ENCODE results near the gene SERPINH1. TPM values are rescaled to one million over a fixed set of nuclear protein-coding genes. Genes with fewer than 3 reads are reported as not detected.
A peak's percentile ranks its signal among the peaks of the same experiment; 100 is the strongest.

The SERPINH1 gene
- polyA plus RNA-seq, 3 donors = 1.6 to 4.6 (median 2.1) TPM

DNA sequence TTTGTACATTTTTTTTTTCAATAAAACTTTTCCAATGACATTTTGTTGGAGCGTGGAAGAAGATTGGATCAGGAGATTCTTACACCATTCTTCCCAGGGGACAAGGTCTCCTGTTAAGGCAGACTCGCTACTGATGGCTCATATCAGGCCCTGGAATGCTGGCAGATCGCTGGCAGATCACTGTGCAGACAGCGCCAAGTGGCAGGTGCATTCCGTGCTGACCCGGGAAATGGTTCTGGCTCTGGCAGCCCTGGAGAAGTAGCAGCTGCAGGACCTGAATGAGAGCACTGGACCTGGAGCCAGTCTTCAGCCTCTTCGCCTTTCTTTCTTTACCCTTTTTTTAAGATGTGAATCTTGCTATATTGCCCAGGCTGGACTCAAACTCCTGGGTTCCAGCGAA is 10.7 kb downstream of the SERPINH1 start:
- peaks cover 5 to 7% of the 10 kb centered on the region in 2 donors for H3K36me3 ChIP-seq (replicated peaks in 1 of 2; ENCODE audit: control insufficient read depth in 1 of 2, insufficient read depth in 2 of 2, low read length in 2 of 2)
- peaks cover 2 to 12% (median 6%) of the 10 kb centered on the region in 3 donors for H3K27me3 Mint-ChIP-seq (ENCODE audit: low read depth in 3 of 3)
- DNase-seq = no peak
- no peaks in the 10 kb centered on the region for H3K79me2 ChIP-seq (ENCODE audit: insufficient read depth, low read length)
- TF ChIP-seq, protein P1, sequence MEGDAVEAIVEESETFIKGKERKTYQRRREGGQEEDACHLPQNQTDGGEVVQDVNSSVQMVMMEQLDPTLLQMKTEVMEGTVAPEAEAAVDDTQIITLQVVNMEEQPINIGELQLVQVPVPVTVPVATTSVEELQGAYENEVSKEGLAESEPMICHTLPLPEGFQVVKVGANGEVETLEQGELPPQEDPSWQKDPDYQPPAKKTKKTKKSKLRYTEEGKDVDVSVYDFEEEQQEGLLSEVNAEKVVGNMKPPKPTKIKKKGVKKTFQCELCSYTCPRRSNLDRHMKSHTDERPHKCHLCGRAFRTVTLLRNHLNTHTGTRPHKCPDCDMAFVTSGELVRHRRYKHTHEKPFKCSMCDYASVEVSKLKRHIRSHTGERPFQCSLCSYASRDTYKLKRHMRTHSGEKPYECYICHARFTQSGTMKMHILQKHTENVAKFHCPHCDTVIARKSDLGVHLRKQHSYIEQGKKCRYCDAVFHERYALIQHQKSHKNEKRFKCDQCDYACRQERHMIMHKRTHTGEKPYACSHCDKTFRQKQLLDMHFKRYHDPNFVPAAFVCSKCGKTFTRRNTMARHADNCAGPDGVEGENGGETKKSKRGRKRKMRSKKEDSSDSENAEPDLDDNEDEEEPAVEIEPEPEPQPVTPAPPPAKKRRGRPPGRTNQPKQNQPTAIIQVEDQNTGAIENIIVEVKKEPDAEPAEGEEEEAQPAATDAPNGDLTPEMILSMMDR (IDR thresholded peaks at IDR 0.05) = no peak
- intact Hi-C loops (cut with micrococcal nuclease) = no loop called here
- peaks cover 13 to 17% of the 10 kb centered on the region in 2 donors for H3K4me1 ChIP-seq (ENCODE audit: control insufficient read depth in 1 of 2, insufficient read depth in 2 of 2, low read length in 2 of 2)
- 77% methylated on average over 7 of the region's 8 CpGs for WGBS (ENCODE audit: insufficient coverage)
- H3K4me3 Mint-ChIP-seq = no peak overlapping the region
- no peak overlapping the region for H3K4me3 ChIP-seq (replicated peaks in 1 of 3; ENCODE audit: low read depth in 2 of 3, low read length in 3 of 3)
- H3K36me3 Mint-ChIP-seq = peaks cover 5% of the 10 kb centered on the region in 2 donors
- no peak overlapping the region for H3K9ac ChIP-seq (ENCODE audit: insufficient read depth, low read length, poor library complexity, severe bottlenecking)
- no peak overlapping the region for H3K27ac ChIP-seq (ENCODE audit: low read depth in 1 of 2, low read length in 2 of 2)
- H3K9me3 ChIP-seq (replicated peaks in 1 of 2; ENCODE audit: control insufficient read depth in 1 of 2, insufficient read depth in 1 of 2, low read length in 2 of 2) = peaks cover 0 to 3% of the 10 kb centered on the region in 2 donors
- no peak overlapping the region for H3K4me2 ChIP-seq (replicated peaks; ENCODE audit: extremely low read depth, low read length, poor library complexity, severe bottlenecking)
- peaks cover 17% of the 10 kb centered on the region for H3K4me1 Mint-ChIP-seq
- H3K27me3 ChIP-seq (ENCODE audit: control insufficient read depth in 2 of 2, insufficient read depth in 2 of 2, low read length in 2 of 2) = no peaks in the 10 kb centered on the region
- H4K20me1 ChIP-seq (ENCODE audit: insufficient read depth, low read length) = no peaks in the 10 kb centered on the region
- H3K9me3 Mint-ChIP-seq = peaks cover 3 to 11% (median 5%) of the 10 kb centered on the region in 7 donors
- no peak overlapping the region for H2AFZ ChIP-seq (ENCODE audit: insufficient read depth, low read depth, low read length, poor library complexity, severe bottlenecking)
- no peak overlapping the region for H3K27ac Mint-ChIP-seq

DNA sequence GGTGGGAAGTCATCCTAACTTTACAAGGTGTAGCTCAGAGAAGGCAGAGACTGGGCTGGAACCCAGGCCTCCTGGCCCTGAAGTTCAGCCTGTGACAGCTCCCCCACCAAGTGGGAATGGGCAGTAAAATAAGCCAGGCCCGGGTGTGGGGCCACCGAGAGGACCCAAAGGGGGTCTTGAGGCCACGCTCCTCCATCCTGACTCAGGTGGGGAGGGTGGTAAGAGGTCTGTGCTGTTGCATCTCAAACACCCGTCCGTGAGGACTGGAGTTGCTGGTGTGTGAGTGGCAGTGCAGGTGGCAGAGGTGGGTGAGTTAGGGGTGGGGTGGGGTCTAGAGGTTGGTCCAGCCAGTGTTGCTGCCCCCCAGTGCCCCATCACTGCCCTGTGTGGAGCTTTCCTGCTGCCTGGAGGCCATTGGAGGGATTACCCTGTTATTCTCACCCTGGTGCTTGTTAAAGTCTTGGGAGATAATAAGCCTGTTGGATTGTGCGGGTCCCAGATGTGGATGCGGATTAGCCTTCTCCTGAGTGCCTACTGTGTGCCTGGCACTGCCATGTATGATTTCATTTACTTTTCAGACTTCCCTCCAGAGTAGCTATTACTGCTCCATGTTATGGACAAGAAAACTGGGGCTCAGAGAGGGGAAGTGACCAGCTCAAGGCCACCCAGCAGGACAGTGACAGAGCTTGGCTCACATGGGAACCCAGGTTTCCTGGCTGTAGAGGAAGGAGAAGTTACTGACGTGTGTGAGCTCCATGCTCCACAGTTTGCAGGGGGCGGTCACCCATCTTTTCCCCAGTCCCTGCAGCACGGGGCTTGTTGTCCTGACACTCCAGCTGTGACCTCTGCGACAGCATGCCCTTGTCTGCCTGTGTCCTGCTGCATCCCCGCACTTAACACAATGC is 12.9 kb downstream of the SERPINH1 start:
- H3K4me1 Mint-ChIP-seq = peaks cover 17% of the 10 kb centered on the region
- Histone ChIP-seq H3K4me1 (ENCODE audit: control insufficient read depth in 1 of 2, insufficient read depth in 2 of 2, low read length in 2 of 2) (peaks cover 13 to 17% of the 10 kb centered on the region in 2 donors), H3K4me2 (replicated peaks; ENCODE audit: extremely low read depth, low read length, poor library complexity, severe bottlenecking) (no peak overlapping the region), H3K27ac (ENCODE audit: low read depth in 1 of 2, low read length in 2 of 2) (no peak overlapping the region), H3K27me3 (ENCODE audit: control insufficient read depth in 2 of 2, insufficient read depth in 2 of 2, low read length in 2 of 2) (no peaks in the 10 kb centered on the region), H3K36me3 (replicated peaks in 1 of 2; ENCODE audit: control insufficient read depth in 1 of 2, insufficient read depth in 2 of 2, low read length in 2 of 2) (peaks cover 2 to 7% of the 10 kb centered on the region in 2 donors), H3K9me3 (replicated peaks in 1 of 2; ENCODE audit: control insufficient read depth in 1 of 2, insufficient read depth in 1 of 2, low read length in 2 of 2) (peaks cover 0 to 3% of the 10 kb centered on the region in 2 donors), H3K9ac (ENCODE audit: insufficient read depth, low read length, poor library complexity, severe bottlenecking) (no peak overlapping the region), H3K4me3 (replicated peaks in 1 of 3; ENCODE audit: low read depth in 2 of 3, low read length in 3 of 3) (no peak overlapping the region), H4K20me1 (ENCODE audit: insufficient read depth, low read length) (no peaks in the 10 kb centered on the region), H2AFZ (ENCODE audit: insufficient read depth, low read depth, low read length, poor library complexity, severe bottlenecking) (no peak overlapping the region), H3K79me2 (ENCODE audit: insufficient read depth, low read length) (no peaks in the 10 kb centered on the region)
- peaks cover 0 to 4% of the 10 kb centered on the region in 2 donors for H3K36me3 Mint-ChIP-seq
- peak overlapping the region in 2 of 7 donors; percentile 2 to 36 for H3K27ac Mint-ChIP-seq
- intact Hi-C loops (cut with micrococcal nuclease) = no loop called here
- 93% methylated on average over 7 of the region's 12 CpGs for WGBS (ENCODE audit: insufficient coverage)
- no peak overlapping the region for H3K4me3 Mint-ChIP-seq
- peaks cover 6 to 14% (median 9%) of the 10 kb centered on the region in 3 donors for H3K27me3 Mint-ChIP-seq (ENCODE audit: low read depth in 3 of 3)
- H3K9me3 Mint-ChIP-seq = peaks cover 3 to 11% (median 5%) of the 10 kb centered on the region in 7 donors
- peak in 2 of 3 donors; percentile 20 to 40 for DNase-seq
- TF ChIP-seq, protein P1 (IDR thresholded peaks at IDR 0.05) = no peak
